Skeletal muscle tissue (tissue), 4 donors: ENCODE measurements around the gene ZSCAN10. TPM values are rescaled to one million over a fixed set of nuclear protein-coding genes. Genes with fewer than 3 reads are reported as not detected.

Source experiments
- H3K27ac ChIP-seq: one replicate; pipeline ENCODE4 v1.7.0; 2013; ENCODE audit warnings: mild to moderate bottlenecking, low read depth, low read length, inconsistent platforms
- H3K27me3 ChIP-seq, 3 donors: one replicate each; pipeline ENCODE4 v1.7.0; 2013; ENCODE audit warnings: low read length in 3 of 3; ENCODE audit not compliant: control insufficient read depth in 3 of 3, insufficient read depth in 3 of 3
- H3K36me3 ChIP-seq, 3 donors: one replicate each; pipeline ENCODE4 v1.7.0; 2013; ENCODE audit warnings: low read length in 3 of 3; ENCODE audit not compliant: control insufficient read depth in 3 of 3, insufficient read depth in 3 of 3
- H3K4me1 ChIP-seq, 3 donors: one replicate each; pipeline ENCODE4 v1.7.0; 2013; ENCODE audit warnings: low read length in 3 of 3, mild to moderate bottlenecking in 3 of 3; ENCODE audit not compliant: control insufficient read depth in 3 of 3, insufficient read depth in 3 of 3
- H3K4me3 ChIP-seq, 3 donors: one replicate each; pipeline ENCODE4 v1.7.0; 2013; ENCODE audit warnings: low read length in 3 of 3
- H3K9ac ChIP-seq, 3 donors: one replicate each; pipeline ENCODE4 v1.7.0; 2013; ENCODE audit warnings: low read length in 3 of 3, mild to moderate bottlenecking in 3 of 3, moderate library complexity in 2 of 3, low read depth in 1 of 3
- H3K9me3 ChIP-seq, 3 donors: one replicate each; pipeline ENCODE4 v1.7.0; 2013; ENCODE audit warnings: low read length in 3 of 3; ENCODE audit not compliant: control insufficient read depth in 3 of 3
- total RNA-seq: library from RNA; depleted of rRNA; stranded (reverse); fragments of >200 nt; gene quantifications from one replicate; pipeline ENCODE4 v1.2.3, GENCODE V29; 2014
- donor health status: Osteomylitis.

The ZSCAN10 gene
- total RNA-seq, 1 donor from 2014 or later = not detected

DNA sequence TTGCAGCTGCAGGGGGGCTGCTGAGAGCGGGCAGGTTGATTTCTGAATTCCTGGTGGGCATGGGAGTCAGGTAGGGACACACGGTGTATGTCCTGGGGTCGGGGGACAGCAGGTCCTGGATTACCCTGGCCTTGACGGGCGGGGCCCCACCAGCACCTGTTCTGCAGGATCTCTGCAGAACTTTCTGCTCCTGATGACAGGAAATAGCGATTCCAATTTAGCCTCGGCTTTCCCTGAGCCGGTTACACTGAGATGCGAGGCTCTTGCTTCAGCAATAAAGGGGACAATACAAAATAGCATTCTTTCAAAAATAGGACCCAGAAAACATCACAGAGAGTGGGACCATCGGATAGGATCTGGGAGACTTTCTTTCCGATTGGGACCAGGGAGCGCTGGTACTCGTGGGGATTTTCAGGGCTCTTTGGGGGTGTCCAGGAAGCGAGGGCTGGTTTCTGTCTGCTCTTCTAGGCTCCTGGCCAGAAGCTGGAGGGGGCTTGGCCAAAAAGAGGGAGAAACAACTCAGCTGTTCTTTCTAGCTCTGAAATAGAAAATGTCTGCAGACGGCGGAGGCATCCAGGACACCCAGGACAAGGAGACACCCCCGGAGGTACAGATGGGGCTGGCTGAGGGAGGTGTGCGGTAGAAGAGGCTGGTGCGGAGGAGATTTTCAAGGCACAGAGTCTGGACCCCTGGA, 13.9 kb upstream of the ZSCAN10 start:
- Histone ChIP-seq H3K4me1 (peaks cover 22 to 29% (median 24%) of the 10 kb centered on the region in 3 donors), H3K9ac (peak overlapping the region; percentile 65 to 79 (median 76))

DNA sequence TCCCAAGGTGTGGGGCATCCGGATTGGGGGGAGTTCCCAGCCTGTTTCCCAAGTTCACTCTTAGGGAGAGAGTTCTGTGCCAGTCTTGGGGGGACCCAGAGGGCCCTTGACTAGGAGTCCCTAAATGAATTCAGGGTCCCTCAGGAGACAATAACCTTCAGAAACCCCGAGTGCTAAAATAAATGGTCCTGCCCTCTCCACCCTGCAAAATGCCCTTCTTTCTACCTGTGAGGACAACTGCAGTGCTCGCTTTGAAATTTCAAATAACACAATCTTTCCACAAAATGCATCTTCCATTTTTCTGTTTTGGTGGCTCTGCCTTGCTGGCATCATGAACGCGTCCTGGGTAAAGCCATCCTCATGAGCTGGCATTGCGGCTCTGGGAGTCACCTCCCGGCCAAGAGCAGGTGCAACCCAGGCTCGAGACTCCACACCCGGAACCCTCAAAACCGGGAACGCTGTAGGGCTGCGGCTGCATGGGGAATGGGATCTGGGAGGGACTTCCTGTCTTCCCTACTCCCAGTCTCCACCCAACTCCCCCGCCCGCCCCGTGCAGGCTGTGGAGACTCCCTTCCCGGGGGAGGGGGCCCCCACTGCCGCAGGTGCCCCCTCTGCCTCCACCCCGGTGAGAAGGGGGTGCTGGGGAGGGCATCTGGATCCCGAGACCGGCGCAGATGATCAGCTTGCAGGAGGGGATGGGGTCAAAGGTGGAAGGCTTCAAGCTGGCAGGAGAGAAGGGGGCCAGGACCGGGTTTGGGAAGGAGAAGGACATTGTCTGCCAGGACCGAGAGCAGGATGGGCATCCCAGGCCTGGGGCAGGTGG, 13.2 kb upstream of the ZSCAN10 start, which contains the start of gene ZNF205:
ZNF205 (plus strand) TSS at position 529 of the 823 bp plus-strand sequence. CDS start 845 bp downstream, outside the sequence.
- Histone ChIP-seq H3K9me3 (no peaks in the 10 kb centered on the region), H3K27ac (peak within 1 kb of the TSS; percentile 36), H3K4me3 (peak within 1 kb of the TSS; percentile 82), H3K9ac (peak within 1 kb of the TSS; percentile 65 to 79 (median 76)), H3K27me3 (no peaks in the 10 kb centered on the region), H3K36me3 (peaks cover 16 to 28% (median 26%) of the 10 kb centered on the region in 3 donors), H3K4me1 (peaks cover 24 to 33% (median 27%) of the 10 kb centered on the region in 3 donors)

More for the DNA sequence above, 13.9 kb upstream of the ZSCAN10 start:
- H3K27ac ChIP-seq = peak overlapping the region; percentile 36
- no peaks in the 10 kb centered on the region for H3K27me3 ChIP-seq
- peak overlapping the region; percentile 82 for H3K4me3 ChIP-seq
- peaks cover 16 to 28% (median 26%) of the 10 kb centered on the region in 3 donors for H3K36me3 ChIP-seq
- no peaks in the 10 kb centered on the region for H3K9me3 ChIP-seq

DNA sequence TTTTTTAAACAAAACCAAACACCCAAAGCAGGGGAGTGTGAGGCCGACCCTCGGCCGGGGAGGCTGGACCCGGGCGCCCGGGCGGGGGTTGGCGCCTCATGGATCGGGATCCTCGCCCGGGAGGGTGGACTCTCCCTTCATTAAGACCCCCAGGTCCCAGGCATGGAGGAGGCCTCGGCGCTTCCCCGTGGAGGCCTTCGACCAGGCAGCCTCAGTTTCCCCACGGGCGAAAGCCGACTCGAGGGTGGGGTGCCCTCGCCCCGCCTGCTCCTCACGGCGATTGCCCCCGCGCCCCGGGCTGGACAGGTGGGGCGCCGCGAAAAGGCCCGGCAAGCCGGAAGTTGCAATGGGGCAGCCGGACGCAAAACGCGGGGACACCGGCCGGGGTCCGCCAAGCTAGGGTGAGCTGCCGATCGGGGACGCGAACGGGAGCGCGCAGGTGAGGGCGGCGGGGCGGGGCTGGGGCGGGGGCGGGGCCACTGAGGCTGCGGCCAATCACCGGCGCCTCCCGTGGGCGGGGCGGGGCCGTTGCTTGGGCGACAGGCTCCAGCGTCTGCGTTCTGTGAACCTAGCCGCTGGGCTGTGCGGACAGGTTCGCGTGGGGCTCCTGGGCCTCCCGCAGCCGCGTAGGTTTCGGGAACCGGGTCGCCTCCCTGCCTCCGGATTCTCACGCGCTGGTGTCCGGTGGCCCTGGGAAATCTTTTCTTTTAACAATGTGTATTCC, 7.3 kb upstream of the ZSCAN10 start:
- Histone ChIP-seq H3K36me3 (peaks cover 0 to 4% (median 3%) of the 10 kb centered on the region in 3 donors), H3K4me3 (peak overlapping the region; percentile 65 to 81 (median 74)), H3K27me3 (peaks cover 0 to under 1% (median 0%) of the 10 kb centered on the region in 3 donors), H3K4me1 (peaks cover 11 to 16% (median 11%) of the 10 kb centered on the region in 3 donors), H3K27ac (peak overlapping the region; percentile 79), H3K9ac (peak overlapping the region; percentile 83 to 88 (median 88)), H3K9me3 (no peaks in the 10 kb centered on the region)

GRCh38 chr16:3101841-3102470, 2.9 kb upstream of the ZSCAN10 start:
- H3K9me3 ChIP-seq = no peaks in the 10 kb centered on the region
- no peak overlapping the region for H3K9ac ChIP-seq
- peaks cover 21 to 23% (median 22%) of the 10 kb centered on the region in 3 donors for H3K4me1 ChIP-seq
- H3K4me3 ChIP-seq = peak overlapping the region in 1 of 3 donors; percentile 54
- peak overlapping the region; percentile 38 for H3K27ac ChIP-seq
- H3K36me3 ChIP-seq = no peaks in the 10 kb centered on the region
- H3K27me3 ChIP-seq = peaks cover 0 to 13% (median 8%) of the 10 kb centered on the region in 3 donors

- Histone ChIP-seq H3K27ac (peak overlapping the region; percentile 38), H3K4me3 (peak overlapping the region in 1 of 3 donors; percentile 6), H3K36me3 (no peaks in the 10 kb centered on the region), H3K4me1 (peaks cover 18 to 20% (median 19%) of the 10 kb centered on the region in 3 donors), H3K9me3 (no peaks in the 10 kb centered on the region), H3K9ac (no peak overlapping the region), H3K27me3 (peaks cover 0 to 13% (median 8%) of the 10 kb centered on the region in 3 donors)
These were observed 2.1 kb upstream of the ZSCAN10 start for GRCh38 chr16:3101018-3101840.

DNA sequence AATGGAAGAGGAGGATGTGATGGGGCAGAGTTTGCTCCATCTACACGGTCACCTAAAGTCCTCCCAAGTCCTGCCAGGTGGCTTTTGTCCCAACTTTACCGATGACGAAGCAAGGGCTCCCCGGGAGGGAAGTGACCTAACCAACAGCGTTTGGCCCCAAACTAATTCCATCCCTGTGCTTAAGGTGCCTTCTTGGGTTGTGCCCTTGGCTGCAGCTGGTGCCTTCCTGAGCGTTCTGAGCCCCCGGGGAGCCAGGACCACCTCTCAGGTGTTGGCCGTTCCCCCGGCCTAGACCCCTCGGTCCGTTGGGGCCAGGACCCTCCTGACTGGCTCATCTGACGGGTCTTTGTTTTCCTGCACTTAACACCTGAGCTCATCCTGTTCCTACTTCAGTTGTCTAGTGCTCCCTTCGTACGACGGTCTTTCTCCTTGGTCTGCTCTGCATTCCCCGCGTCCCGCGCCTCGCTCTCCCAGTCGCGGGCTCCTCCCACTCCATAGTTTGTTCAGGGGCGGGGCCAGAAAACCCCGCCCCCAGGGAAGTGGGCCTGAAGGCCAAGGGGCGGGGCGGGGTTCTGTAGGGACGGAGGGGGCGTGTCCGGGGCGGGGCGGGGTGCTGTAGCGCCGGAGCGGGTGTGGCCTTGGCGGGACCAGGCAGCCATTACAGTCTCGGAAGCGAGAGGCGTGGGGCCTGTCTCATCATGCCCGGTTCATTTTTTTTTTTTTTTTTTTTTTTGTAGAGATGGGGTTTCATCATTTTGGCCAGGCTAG, 822 bp upstream of the ZSCAN10 start:
- H3K4me3 ChIP-seq = peak overlapping the region; percentile 39 to 66 (median 52)
- peaks cover 15 to 20% (median 20%) of the 10 kb centered on the region in 3 donors for H3K4me1 ChIP-seq
- peaks cover 0 to 13% (median 8%) of the 10 kb centered on the region in 3 donors for H3K27me3 ChIP-seq

DNA sequence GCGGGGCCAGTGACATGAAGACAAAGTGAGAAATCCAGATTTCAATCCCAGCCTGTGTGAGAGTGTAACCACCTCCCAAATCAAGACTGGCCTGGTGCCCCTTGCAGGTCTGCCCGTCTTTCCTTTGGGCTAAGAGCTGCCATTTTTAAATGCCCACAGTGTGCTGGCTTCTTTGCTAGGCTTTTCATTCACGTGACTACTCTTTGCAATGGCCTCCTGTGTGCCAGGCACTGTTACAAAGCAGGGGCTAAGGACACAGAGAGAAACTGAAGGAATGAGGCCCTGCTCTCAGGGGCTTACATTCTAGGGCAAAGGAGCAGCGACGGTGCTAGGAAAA, 269 bp upstream of the ZSCAN10 start:
- peak overlapping the region in 1 of 3 donors; percentile 66 for H3K4me3 ChIP-seq
- peaks cover 15 to 20% (median 20%) of the 10 kb centered on the region in 3 donors for H3K4me1 ChIP-seq
- peaks cover 0 to 13% (median 8%) of the 10 kb centered on the region in 3 donors for H3K27me3 ChIP-seq
- H3K9me3 ChIP-seq = no peaks in the 10 kb centered on the region
- no peak overlapping the region for H3K27ac ChIP-seq
- no peak overlapping the region for H3K9ac ChIP-seq
- no peaks in the 10 kb centered on the region for H3K36me3 ChIP-seq

More for the DNA sequence above, 822 bp upstream of the ZSCAN10 start:
- Histone ChIP-seq H3K9ac (peak overlapping the region in 2 of 3 donors; percentile 7 to 50), H3K9me3 (no peaks in the 10 kb centered on the region), H3K36me3 (no peaks in the 10 kb centered on the region), H3K27ac (no peak overlapping the region)

DNA sequence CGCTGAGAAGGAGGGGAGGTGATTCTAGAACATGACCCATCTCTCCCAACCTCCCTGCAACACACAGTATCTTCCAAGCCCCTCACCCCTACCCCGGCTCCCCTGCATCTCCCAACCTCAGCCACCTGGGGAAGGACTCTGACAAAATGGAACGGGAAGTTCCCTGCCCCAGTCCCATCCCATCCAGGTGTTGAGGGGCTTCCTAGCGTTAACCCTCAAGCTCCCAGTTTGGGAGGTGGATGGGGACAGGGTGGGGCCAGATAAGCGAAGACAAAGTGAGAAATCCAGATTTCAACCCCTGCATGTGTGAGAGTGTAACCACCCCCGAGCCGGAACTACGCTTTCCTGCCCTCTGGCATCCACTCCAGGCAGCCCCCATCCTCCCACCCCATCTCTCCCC, 1.8 kb downstream of the ZSCAN10 start:
- Histone ChIP-seq H3K36me3 (no peaks in the 10 kb centered on the region), H3K4me1 (peaks cover 15 to 20% (median 19%) of the 10 kb centered on the region in 3 donors), H3K9ac (no peak overlapping the region), H3K9me3 (no peaks in the 10 kb centered on the region), H3K27ac (no peak overlapping the region), H3K27me3 (peaks cover 7 to 22% (median 13%) of the 10 kb centered on the region in 3 donors), H3K4me3 (no peak overlapping the region)
